ENCODE data around the gene JMJD1C. TPM values are rescaled to one million over a fixed set of nuclear protein-coding genes. Genes with fewer than 3 reads are reported as not detected.
A peak's percentile ranks its signal among the peaks of the same experiment; 100 is the strongest.

The JMJD1C gene
- total RNA-seq, 1 donor from 2014 or later, result 123 TPM

DNA sequence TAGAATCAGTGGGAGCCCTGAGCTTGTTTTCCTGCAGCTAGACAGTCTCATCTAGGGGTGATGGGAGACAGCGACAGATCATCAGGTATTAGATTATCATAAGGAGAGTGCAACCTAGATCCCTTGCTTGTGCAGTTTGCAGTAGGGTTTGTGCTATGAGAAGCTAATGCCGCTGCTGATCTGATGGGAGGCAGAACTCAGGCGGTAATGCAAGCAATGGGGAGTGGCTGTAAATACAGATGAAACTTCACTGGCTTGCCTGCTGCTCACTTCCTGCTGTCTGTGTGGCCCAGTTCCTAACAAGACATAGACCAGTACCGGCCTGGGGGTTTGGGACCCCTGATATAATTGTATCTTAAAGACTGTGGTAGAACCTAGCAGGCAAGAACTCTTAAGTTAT lies 315.0 kb downstream of the JMJD1C start:
- no peak for DNase-seq (ENCODE audit: extremely low read depth, low read depth, low spot score)

DNA sequence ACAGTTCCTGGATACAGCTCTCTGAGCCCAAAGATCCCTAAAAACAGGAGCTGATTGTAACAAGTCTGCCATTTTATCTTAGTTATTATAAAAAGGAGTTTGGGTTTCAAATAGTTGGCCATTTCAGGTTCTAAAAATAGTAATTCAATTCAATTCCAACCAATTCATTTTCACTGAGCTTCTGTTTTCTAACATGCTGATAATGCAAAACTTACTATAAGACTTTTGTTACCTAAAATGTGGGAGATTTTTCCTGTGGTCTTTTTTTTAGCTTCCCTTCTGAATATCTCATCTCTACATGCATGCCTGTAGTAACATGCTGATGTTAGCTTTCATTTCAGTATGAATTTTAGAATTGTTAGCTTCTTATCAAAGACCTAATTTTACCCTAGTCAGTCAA lies 319.3 kb downstream of the JMJD1C start:
- no peak for DNase-seq (ENCODE audit: extremely low read depth, low read depth, low spot score)

DNA sequence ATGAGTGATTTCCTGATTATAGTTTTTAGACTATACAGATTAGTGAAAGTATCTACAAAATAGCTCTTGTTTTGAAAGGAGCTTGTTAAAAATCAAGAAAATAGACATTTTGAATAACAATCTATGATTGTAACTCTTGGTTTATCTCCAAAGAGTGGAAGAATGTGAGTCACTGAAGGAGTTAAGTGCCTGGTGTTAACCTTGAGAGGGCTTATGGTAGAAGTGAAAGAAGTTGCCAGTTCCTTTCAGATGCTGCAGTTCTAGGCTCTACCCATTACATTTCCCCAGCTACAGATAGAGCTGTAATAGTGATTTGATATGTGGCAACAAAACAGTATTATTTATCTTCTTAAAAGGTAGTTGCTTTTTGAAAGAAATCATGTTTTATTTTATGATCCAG lies 320.0 kb downstream of the JMJD1C start:
- no peak for DNase-seq (ENCODE audit: extremely low read depth, low read depth, low spot score)

DNA sequence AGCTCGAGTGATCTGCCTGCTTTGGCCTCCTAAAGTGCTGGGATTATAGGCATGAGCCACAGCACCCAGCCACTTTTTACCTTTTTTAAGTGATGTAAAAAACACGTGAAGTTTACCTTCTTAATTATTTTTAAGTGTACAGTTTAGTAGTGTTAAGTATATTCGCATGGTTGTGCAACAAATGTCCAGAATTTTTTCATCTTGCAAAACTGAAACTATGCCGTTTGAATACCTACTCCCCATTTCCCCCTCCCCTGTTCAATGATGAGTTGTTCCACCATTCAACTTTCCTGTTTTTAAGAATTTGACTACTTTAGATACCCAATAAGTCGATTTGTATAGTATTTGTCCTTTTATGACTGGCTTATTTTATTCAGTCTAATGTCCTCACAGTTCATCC lies 321.8 kb downstream of the JMJD1C start:
- DNase-seq (ENCODE audit: extremely low read depth, low read depth, low spot score), result no peak

DNA sequence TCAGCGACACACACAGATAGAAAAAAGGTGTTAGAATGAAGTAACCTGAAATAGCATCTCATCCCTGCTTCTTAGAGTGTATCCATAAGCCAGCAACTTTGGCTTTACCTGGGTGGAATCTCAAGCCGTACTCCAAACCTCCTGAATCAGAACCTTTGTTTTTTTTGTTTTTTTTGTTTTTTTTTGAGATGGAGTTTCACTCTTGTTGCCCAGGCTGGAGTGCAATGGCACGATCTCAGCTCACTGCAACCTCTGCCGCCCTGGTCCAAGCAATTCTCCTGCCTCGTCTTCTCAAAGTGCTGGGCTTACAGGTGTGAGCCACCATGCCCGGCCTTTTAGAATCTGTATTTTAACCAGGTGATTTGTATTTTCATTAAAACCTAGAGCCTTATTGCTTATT lies 323.6 kb downstream of the JMJD1C start:
- no peak for DNase-seq (ENCODE audit: extremely low read depth, low read depth, low spot score)

DNA sequence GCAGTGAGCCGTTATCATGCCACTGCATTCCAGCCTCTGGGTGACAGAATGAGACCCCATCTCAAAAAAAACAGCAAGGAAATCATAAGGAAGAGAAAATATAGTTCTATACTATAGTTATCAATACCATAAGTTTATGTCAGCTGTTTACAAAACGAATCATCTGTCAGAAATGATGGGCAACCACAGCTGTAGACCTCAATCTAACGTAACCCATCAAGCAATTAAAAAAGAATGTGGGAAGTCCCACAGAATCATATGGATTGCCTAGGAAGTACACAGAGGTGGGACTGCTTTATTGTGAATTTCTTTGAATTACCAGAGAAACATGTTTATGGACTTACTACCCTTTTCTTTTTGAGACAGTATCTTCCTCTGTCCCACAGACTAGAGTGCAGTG lies 325.7 kb downstream of the JMJD1C start:
- DNase-seq (ENCODE audit: extremely low read depth, low read depth, low spot score), result no peak

DNA sequence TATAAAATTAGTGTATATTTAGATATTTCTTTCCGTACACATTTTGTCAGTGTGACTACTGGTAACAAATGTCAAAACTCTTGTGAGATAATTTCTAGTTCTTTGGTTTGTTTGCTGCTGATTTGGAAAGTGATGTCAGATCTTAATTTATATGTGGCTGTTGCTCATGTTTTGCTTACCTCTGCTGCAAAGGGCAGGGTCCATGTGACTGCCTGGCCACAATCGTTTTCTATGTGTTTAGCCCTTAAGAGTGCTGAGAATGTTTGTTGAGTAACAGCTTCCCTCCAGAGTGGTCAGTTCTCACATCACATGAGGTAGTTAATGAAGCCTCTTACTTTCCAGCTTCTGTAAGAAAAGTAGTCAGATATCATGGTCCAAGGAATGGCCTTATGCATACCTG lies 328.5 kb downstream of the JMJD1C start:
- DNase-seq (ENCODE audit: extremely low read depth, low read depth, low spot score), result no peak

DNA sequence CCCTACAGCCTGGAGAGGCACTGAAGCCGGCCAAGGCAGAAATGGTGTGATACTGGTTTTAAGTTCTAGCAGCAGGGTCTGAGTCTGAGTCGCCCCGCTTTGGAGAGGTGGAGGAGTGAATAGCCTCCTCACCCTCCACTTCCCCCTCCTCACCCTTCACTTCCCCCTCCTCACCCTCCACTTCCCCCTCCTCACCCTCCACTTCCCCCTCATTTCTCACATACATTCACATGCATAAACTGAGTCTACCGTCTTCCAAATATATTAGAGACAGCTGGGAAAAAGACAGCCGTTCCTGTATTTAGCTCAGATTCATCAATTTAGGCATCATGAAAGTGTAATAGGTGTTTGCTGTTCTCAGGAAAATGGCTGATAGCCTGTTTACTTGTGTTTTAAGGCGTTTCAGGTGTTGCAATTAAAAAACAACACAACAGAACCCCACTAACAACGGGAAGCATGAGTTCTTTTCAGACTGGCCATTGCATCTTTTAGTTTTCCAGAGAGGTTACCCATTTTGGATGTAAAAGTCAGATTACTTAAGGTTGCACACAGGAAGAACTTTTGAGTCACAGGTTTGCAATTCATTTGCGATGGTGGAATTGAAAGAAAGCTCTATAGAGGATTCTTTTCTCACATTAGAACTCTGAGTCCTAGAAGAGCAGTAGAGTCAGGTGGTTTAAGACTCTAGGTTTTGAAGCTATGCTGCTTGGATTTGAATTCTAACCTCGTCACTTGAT lies 331.8 kb downstream of the JMJD1C start:
- no peak for DNase-seq (ENCODE audit: extremely low read depth, low read depth, low spot score)

DNA sequence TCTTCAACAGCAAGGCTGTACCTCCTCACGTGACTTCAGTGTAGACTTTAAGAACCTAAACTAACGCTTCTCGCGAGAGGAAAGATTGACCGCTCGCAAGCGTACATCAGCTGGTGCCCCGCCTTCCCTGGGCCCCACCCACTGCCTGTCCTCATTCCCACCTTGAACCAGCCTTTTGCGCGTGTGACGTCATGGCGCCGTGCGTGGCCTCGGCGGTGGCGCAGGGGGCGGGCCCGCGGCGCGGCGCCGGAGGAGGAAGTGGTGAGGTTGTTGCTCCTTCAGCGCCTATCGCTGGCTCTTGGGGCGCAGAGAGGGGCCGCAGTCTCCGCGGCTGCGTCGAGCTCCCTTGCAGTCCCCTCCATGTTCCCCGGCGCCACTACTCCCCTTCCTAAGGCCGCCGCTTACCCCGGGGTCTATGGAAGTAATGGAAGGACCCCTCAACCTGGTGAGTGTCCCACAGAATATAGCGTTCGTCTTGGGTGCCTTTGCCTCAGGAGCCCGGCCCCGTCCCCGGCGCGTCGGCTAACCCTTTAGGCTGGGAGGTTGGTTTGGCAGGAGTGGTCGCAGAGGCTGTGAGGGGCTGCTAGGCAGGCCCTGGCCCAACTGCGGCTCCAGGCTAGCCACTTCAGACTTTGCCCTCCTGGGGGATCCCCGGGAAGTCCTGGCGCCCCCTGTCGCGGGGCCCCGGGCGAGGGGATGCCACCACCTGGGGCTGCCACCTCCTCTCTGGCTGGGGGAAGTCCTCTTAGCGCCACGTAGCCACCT lies 332.5 kb downstream of the JMJD1C start, which contains the start of gene NRBF2:
NRBF2 (plus strand) TSS at position 273 of the 765 bp plus-strand sequence; CDS start at position 416, 143 bp downstream.
- peak; percentile 91 for DNase-seq (ENCODE audit: extremely low read depth, low read depth, low spot score)

DNA sequence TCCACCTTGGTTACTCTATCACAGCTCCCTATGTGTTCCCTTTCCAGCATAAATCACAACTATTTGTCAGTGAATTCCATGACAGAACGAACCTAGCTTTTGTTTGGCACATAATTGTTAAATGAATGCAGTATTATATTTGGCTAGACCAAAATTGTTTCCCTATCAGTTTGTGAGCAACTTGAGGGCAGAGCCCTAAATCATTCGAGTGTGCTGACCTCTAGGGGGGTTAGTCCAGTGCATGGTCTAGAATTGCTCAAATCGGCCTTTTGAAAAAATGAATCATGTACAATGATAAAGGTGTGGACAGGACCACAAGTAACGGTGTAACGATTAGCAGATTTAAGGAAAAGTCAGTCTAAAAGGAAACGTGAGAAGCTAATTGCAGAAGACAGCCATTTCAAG lies 333.1 kb downstream of the JMJD1C start:
- no peak for DNase-seq (ENCODE audit: extremely low read depth, low read depth, low spot score)

DNA sequence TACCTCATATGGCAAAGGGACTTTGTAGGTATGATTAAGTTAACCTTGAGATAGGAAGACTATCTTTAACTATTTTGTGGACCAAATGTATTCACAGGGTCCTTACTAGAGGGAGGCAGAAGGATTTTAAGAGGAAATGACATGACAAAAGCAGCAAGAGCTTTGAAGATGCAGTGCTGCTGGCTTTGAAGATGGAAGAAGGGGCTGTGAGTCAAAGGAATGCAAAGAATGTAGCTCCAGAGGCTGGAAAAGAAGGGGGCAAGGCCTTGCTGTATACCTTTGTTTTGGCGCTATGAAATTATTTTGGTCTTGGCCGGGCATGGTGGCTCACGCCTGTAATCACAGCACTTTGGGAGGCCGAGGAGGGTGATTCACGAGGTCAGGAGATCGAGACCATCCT lies 335.9 kb downstream of the JMJD1C start:
- no peak for DNase-seq (ENCODE audit: extremely low read depth, low read depth, low spot score)

DNA sequence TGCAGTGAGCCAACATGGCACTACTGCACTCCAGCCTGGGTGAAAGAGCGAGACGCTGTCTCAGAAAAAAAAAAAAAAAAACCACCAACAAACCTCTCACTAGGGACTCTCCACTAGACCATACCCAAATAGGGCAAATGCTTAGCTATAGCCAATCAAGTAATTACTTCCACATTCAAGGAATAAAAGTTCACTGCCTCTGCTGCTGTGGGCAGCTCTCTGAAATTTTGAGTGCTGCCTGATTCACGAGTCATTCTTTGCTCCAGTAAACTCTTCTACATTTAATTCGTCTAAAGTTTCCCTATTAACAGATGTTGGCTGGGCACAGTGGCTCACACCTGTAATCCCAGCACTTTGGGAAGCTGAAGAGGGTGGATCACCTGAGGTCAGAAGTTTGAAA lies 337.3 kb downstream of the JMJD1C start:
- no peak for DNase-seq (ENCODE audit: extremely low read depth, low read depth, low spot score)

DNA sequence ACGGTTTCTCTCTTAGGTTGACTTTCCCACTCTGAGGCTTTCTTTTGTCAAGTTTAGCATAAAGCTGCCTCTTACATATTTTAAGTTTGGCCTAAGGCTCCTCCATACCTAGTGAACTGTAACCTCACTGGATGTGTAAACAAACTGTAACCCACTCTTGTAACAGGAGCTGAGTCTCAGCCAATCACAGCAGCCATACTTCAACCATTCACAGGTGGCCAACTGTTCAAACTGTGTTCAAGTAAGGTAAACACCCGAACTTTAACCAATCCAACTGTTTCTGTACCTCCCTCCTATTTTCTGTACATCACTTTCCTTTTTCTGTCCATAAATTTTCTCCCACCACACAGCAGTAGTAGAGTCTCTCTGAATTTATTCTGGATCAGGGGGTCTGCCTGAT lies 340.3 kb downstream of the JMJD1C start:
- DNase-seq (ENCODE audit: extremely low read depth, low read depth, low spot score), result no peak

DNA sequence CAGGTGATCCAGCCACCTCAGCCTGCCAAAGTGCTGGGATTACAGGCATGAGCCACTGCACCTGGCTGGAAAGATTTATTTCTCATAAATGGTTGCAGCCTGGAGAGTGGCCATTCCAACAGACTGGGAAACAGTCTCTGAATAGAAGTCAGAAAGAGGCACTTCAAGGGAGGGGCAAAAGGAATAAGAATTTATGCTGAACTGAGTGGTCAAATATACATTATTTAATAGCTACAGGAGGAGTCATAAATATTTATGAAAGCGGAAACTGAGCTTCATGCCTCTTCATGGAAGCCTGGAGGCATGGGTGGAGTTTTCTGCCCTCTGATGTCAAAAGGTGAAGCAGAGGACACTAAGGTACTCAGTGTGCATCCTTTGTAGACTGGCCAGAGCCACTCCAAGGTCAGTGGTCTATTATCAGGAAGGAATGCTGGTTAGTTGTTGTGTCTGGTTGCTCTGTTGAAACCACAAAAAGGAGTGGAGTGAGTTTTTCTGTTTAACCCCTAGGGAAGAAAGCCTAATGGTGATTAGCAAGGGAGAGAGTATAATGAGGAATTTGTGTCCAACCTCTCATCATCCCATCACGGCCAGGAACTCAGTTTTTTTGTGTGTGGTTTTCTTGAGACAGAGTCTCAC lies 341.9 kb downstream of the JMJD1C start:
- no peak for DNase-seq (ENCODE audit: extremely low read depth, low read depth, low spot score)

DNA sequence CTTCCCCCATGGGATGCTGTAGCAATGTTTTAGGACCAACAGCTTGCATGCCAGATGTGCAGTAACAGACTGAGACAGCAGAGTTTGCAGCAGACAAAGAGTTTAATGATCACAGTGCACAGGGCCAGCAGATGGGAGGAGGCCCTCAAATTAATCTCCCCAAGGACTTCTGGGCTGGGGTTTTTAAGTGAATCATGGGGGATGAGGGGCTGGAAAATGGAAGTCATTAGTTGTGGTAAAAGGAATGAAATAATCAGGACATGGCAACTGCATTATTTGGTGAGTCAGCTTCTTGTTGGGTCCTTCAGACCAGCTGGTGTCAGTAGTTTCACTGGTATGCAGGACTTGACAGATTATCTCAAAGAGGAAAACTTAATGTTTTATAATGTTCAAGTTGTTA lies 345.2 kb downstream of the JMJD1C start:
- DNase-seq (ENCODE audit: extremely low read depth, low read depth, low spot score), result no peak

DNA sequence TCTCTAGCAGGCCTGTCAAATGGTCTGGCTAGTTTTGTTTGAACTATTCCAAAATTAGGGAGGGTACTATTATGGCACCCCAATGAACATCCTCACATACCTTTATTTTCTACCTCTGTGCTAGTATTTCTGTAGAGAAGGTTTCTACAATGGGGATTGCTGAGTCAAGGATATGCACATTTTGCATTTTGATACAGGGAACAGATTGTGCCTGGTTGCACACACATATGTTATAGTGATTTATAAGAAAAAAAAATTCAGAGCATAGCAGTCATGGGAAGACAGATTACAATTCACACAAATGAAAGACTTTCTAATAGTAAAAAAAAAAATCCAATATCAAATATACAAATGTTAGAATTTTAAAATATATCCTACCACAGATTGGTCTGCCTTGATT lies 346.7 kb downstream of the JMJD1C start:
- DNase-seq (ENCODE audit: extremely low read depth, low read depth, low spot score), result no peak

Other genes with a start within 250 kb of the JMJD1C start
- gene REEP3, start 55.4 kb upstream of the JMJD1C start, total RNA-seq, result 61.9 and 70.5 TPM in 2 replicates